ENCODE measurements around the gene STAT2. TPM values are rescaled to one million over a fixed set of nuclear protein-coding genes. Genes with fewer than 3 reads are reported as not detected.

The STAT2 gene
- total and polyA plus RNA-seq, 9 of the 15 experiments (the other 6 are each of a cell fraction or from before 2014, with no cell fraction given), result 15.5 to 46.9 (median 40.1) TPM

DNA sequence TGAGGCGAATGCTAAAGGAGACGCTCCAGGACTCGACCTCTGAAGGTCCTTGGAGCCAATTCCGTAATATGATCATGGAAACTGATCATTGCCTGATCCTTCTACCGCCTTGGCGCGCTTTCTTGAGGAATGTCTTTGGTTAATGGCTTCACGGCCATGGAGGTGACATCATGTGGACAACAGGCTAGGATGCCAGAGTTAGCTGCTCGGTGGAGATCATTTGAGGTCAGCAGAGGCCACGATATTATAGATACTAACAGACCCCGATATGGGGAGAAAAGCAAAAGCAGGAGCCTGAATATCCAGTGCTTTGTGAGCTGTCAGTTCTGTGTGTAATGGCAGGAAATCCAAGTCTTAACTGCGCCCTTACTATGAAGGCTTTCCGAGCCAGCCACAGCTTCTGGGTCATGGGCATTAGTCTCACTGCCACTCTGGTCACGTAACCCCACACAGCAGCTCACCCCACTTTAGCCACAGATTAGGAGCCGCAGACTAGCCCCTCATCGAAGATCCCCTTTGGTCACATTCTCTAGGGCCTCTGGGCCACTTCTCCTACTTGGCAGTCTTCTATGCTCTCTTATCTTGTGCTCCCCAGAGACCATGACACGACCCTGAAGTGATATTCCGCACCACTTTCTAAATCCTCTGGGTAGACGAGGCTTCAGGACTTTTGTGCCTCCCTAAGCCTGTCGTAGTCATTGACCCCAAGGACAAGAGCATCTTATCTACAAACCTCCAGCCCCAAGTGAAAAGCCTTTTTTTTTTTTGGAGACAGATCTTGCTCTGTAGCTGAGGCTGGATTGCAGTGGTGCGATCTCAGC is 59.1 kb downstream of the STAT2 start (continued):
- TF ChIP-seq, protein P1, sequence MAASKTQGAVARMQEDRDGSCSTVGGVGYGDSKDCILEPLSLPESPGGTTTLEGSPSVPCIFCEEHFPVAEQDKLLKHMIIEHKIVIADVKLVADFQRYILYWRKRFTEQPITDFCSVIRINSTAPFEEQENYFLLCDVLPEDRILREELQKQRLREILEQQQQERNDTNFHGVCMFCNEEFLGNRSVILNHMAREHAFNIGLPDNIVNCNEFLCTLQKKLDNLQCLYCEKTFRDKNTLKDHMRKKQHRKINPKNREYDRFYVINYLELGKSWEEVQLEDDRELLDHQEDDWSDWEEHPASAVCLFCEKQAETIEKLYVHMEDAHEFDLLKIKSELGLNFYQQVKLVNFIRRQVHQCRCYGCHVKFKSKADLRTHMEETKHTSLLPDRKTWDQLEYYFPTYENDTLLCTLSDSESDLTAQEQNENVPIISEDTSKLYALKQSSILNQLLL (CRISPR knock-in tag; IDR thresholded peaks at IDR 0.05; ENCODE audit: borderline replicate concordance), result no peak
- TF ChIP-seq ZNF41 (CRISPR knock-in tag; conservative IDR thresholded peaks at IDR 0.05), result 0 out of 2 replicates have a peak, but pooled peaks have one; percentile 19
- TF ChIP-seq HOXB6 (CRISPR knock-in tag; IDR thresholded peaks at IDR 0.05; ENCODE audit: borderline replicate concordance), result 0 out of 2 replicates have a peak, but pooled peaks have one; percentile 9
- peak in 1 of 2 experiments; percentile 85; a peak in 2 of 4 replicates for TF ChIP-seq TBL1XR1 (IDR thresholded peaks at IDR 0.05; ENCODE audit: low read length in 2 of 2)
- TF ChIP-seq ZBTB17 (CRISPR knock-in tag; IDR thresholded peaks at IDR 0.05), result peak; percentile 33; the same call in 1 of the 2 replicates
- peak; percentile 14; the same call in 1 of the 2 replicates for TF ChIP-seq DNMT1 (IDR thresholded peaks at IDR 0.05)
- no peak for TF ChIP-seq ZC3H11A (IDR thresholded peaks at IDR 0.05; ENCODE audit: low read depth, low read length)
- no peak for TF ChIP-seq RBM22 (IDR thresholded peaks at IDR 0.05; ENCODE audit: low read depth, low read length, poor library complexity, severe bottlenecking)
- TF ChIP-seq, protein P2, sequence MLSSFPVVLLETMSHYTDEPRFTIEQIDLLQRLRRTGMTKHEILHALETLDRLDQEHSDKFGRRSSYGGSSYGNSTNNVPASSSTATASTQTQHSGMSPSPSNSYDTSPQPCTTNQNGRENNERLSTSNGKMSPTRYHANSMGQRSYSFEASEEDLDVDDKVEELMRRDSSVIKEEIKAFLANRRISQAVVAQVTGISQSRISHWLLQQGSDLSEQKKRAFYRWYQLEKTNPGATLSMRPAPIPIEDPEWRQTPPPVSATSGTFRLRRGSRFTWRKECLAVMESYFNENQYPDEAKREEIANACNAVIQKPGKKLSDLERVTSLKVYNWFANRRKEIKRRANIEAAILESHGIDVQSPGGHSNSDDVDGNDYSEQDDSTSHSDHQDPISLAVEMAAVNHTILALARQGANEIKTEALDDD (IDR thresholded peaks at IDR 0.05), result no peak; the same call in 1 of the 2 replicates
- peak; percentile 73 for TF ChIP-seq FOXM1 (IDR thresholded peaks at IDR 0.05; ENCODE audit: low read depth)
- TF ChIP-seq FOXM1 (CRISPR knock-in tag; IDR thresholded peaks at IDR 0.05; ENCODE audit: low read depth), result no peak
- TF ChIP-seq, protein P3, sequence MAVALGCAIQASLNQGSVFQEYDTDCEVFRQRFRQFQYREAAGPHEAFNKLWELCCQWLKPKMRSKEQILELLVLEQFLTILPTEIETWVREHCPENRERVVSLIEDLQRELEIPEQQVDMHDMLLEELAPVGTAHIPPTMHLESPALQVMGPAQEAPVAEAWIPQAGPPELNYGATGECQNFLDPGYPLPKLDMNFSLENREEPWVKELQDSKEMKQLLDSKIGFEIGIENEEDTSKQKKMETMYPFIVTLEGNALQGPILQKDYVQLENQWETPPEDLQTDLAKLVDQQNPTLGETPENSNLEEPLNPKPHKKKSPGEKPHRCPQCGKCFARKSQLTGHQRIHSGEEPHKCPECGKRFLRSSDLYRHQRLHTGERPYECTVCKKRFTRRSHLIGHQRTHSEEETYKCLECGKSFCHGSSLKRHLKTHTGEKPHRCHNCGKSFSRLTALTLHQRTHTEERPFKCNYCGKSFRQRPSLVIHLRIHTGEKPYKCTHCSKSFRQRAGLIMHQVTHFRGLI (CRISPR knock-in tag; IDR thresholded peaks at IDR 0.05), result no peak
- TF ChIP-seq PML (IDR thresholded peaks at IDR 0.05; ENCODE audit: low read length), result no peak
- no peak for TF ChIP-seq PRMT5 (CRISPR knock-in tag; IDR thresholded peaks at IDR 0.05)
- TF ChIP-seq PHB2 (IDR thresholded peaks at IDR 0.05; ENCODE audit: low read depth), result peak; percentile 47; the same call in 1 of the 2 replicates
- no peak for TF ChIP-seq ZNF324 (CRISPR knock-in tag; IDR thresholded peaks at IDR 0.05)
- TF ChIP-seq HDAC8 (tag; IDR thresholded peaks at IDR 0.05), result peak; percentile 55; the same call in 1 of the 2 replicates
- peak; percentile 46 for TF ChIP-seq HNRNPLL (IDR thresholded peaks at IDR 0.05; ENCODE audit: low read depth, low read length, poor library complexity, severe bottlenecking)
- TF ChIP-seq HDAC2 (IDR thresholded peaks at IDR 0.05), result peak; percentile 85
- TF ChIP-seq KAT8 (IDR thresholded peaks at IDR 0.05; ENCODE audit: low read depth), result no peak
- no peak for TF ChIP-seq ZNF583 (CRISPR knock-in tag; IDR thresholded peaks at IDR 0.05)
- no peak for TF ChIP-seq FOS (IDR thresholded peaks at IDR 0.05; ENCODE audit: extremely low read depth, insufficient read length)
- peak in 1 of 2 experiments; percentile 83; a peak in 3 of 4 replicates for TF ChIP-seq HDAC1 (IDR thresholded peaks at IDR 0.05)
- TF ChIP-seq, protein P4, sequence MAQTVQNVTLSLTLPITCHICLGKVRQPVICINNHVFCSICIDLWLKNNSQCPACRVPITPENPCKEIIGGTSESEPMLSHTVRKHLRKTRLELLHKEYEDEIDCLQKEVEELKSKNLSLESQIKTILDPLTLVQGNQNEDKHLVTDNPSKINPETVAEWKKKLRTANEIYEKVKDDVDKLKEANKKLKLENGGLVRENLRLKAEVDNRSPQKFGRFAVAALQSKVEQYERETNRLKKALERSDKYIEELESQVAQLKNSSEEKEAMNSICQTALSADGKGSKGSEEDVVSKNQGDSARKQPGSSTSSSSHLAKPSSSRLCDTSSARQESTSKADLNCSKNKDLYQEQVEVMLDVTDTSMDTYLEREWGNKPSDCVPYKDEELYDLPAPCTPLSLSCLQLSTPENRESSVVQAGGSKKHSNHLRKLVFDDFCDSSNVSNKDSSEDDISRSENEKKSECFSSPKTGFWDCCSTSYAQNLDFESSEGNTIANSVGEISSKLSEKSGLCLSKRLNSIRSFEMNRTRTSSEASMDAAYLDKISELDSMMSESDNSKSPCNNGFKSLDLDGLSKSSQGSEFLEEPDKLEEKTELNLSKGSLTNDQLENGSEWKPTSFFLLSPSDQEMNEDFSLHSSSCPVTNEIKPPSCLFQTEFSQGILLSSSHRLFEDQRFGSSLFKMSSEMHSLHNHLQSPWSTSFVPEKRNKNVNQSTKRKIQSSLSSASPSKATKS (CRISPR knock-in tag; IDR thresholded peaks at IDR 0.05), result no peak

Data from K562 (cell line).